Measurements from ENCODE around the gene NPTXR.

DNA sequence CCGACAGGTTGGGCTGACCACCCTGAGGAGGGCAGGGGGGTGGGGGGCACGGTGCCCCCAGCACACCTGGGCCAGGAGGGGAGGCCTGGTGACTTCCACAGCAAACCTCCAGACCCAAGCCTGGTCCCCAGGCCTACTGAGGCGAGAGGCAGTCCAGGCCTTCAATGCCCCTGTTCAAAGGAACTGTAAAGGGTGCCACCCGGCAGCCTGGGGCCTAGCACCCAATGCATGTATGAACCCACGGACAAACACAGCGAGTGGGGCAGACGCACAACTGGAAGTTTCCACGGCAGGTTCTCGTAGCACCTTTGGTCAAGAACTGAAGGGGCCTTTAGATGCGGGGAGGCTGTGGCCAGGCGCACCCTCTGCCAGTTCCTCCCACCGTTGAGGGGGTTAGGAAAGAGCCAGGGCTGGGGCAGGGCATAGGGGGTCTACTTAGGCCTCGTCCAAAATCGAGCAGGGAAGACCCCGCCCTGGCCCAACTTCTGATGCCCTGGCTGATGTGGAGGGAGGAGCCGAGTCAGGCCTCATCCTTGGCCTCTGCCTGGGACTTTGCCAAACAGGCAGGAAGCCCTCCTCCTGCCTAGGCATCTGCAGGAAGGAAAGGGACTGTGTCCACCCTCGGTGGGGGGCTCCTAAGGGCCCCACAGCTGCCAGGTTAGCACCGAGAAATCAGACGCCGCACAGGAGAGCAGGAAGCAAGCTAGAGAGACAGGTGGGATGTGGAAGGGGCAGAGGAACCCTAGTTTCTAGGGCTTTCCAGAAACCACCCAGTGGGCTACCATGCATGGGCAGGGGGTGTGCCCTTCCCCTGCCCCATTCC lies 21.6 kb upstream of the NPTXR start:
- TF ChIP-seq, protein P1, sequence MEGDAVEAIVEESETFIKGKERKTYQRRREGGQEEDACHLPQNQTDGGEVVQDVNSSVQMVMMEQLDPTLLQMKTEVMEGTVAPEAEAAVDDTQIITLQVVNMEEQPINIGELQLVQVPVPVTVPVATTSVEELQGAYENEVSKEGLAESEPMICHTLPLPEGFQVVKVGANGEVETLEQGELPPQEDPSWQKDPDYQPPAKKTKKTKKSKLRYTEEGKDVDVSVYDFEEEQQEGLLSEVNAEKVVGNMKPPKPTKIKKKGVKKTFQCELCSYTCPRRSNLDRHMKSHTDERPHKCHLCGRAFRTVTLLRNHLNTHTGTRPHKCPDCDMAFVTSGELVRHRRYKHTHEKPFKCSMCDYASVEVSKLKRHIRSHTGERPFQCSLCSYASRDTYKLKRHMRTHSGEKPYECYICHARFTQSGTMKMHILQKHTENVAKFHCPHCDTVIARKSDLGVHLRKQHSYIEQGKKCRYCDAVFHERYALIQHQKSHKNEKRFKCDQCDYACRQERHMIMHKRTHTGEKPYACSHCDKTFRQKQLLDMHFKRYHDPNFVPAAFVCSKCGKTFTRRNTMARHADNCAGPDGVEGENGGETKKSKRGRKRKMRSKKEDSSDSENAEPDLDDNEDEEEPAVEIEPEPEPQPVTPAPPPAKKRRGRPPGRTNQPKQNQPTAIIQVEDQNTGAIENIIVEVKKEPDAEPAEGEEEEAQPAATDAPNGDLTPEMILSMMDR (IDR thresholded peaks at IDR 0.05), result no peak
- no peak for TF ChIP-seq POLR2A (IDR thresholded peaks at IDR 0.05)
